Omental fat pad (tissue), 4 donors: ENCODE data around the gene TNFRSF12A. TPM values are rescaled to one million over a fixed set of nuclear protein-coding genes. Genes with fewer than 3 reads are reported as not detected.

Experiments
- ATAC-seq: fragments of 150-250 bp; one replicate; pipeline ENCODE4 v1.9.1; 2016; ENCODE audit warnings: mild to moderate bottlenecking, moderate library complexity; ENCODE audit not compliant: low FRiP score
- DNase-seq: peaks from one replicate; pipeline ENCODE4 v3.0.0-alpha.2; 2019; ENCODE audit warnings: low spot score
- total RNA-seq, 4 donors: library from RNA; depleted of rRNA; stranded (reverse); fragments of >200 nt; gene quantifications; one replicate each; pipeline ENCODE4 v1.1.0, GENCODE V29; 2016
- TF ChIP-seq, protein P1 (sequence below), 3 donors: fragments of 450-650 bp; IDR thresholded peaks; one replicate each; pipeline ENCODE4 v1.5.1; 2016 to 2017; ENCODE audit warnings: antibody characterized with exemption in 3 of 3, mild to moderate bottlenecking in 3 of 3, moderate library complexity in 2 of 3

The TNFRSF12A gene
- total RNA-seq, 4 donors from 2014 or later = 9.0 to 465 (median 94.3) TPM

GRCh38 chr16:2985893-2986355 lies 34.2 kb upstream of the TNFRSF12A start:
- ATAC-seq = no peak
- no peak for DNase-seq
- TF ChIP-seq, protein P1, sequence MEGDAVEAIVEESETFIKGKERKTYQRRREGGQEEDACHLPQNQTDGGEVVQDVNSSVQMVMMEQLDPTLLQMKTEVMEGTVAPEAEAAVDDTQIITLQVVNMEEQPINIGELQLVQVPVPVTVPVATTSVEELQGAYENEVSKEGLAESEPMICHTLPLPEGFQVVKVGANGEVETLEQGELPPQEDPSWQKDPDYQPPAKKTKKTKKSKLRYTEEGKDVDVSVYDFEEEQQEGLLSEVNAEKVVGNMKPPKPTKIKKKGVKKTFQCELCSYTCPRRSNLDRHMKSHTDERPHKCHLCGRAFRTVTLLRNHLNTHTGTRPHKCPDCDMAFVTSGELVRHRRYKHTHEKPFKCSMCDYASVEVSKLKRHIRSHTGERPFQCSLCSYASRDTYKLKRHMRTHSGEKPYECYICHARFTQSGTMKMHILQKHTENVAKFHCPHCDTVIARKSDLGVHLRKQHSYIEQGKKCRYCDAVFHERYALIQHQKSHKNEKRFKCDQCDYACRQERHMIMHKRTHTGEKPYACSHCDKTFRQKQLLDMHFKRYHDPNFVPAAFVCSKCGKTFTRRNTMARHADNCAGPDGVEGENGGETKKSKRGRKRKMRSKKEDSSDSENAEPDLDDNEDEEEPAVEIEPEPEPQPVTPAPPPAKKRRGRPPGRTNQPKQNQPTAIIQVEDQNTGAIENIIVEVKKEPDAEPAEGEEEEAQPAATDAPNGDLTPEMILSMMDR (IDR thresholded peaks at IDR 0.05) = no peak

DNA sequence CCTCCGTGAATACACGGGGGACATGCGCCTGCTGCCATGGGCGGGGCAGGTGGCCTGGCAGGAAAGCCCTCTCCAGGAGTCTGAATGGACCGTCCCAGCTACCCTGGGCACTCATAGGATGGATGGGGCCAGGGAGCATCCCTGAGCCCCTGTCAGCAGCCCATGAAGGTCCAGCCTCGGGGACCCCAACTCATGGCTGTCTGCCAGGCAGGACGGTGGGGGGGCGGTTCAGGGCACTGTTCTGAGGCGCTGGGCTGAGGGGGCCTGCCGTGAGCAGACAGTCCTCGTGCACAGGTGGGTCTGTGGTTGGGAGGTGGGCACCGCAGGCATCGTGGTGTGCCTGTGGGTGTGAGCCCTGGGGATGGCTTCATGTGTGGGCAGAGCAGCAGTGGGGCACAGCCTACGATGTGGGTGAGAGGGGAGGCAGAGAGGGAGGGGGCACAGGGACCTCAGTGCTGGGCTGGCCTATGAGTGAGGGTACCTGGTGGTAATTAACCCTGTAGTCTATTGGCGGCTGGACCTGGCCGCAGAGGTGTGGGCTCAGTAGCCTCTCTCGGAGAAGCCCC lies 33.5 kb upstream of the TNFRSF12A start:
- TF ChIP-seq, protein P1 (IDR thresholded peaks at IDR 0.05) = no peak
- ATAC-seq = no peak
- no peak for DNase-seq

GRCh38 chr16:2987286-2987685 lies 32.9 kb upstream of the TNFRSF12A start:
- TF ChIP-seq, protein P1 (IDR thresholded peaks at IDR 0.05) = no peak
- DNase-seq = no peak
- no peak for ATAC-seq

DNA sequence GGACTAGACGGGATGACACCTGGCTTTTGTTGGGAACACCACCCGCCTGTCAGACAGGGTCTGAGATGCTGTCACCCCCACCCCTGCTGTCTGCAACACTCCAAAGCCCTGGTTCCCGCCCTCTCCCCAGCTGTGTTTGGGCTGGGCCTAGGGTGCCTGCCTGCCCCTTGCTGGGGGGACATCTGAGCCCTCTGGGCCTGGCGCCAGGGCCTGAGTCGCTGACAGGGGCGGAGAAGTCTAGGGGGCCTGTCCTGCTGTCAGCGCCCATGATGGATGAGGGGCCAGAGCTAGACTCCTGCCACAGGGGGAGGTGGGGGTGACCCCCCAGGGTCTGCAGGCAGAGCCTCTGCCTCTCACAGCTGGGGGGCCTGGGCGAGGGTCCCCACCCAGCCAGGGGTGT lies 32.3 kb upstream of the TNFRSF12A start:
- TF ChIP-seq, protein P1 (IDR thresholded peaks at IDR 0.05) = no peak
- ATAC-seq (no peak), DNase-seq (no peak)

DNA sequence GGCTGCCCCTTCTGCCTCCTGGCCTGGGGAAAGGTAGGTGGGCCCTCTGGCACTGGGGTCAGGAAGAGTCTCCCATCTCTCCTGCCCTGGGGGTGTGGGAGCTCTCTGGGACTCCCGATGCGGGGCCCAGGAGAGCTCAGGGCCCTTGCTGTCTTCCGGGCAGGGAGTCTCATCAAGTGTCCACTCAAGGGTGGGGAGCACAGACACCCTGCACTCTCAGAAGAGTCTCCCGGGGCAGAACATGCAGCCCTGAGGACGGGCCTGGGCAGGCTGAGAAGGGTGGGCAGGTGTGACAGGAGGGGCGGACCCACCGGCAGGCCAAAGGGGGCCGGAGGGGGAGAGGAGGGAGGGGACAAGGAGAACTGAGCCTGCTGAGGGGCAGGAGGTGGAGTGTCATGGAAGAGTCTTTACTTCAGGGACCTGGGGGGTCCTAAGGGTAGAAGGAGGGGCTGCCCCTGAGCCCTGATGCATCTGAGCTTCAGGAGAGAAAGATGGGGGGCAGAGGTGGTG lies 31.5 kb upstream of the TNFRSF12A start:
- no peak for ATAC-seq
- TF ChIP-seq, protein P1 (IDR thresholded peaks at IDR 0.05) = no peak
- DNase-seq = no peak

- ATAC-seq = no peak
- DNase-seq = no peak
- TF ChIP-seq, protein P1 (IDR thresholded peaks at IDR 0.05) = no peak
These were observed 29.3 kb upstream of the TNFRSF12A start for GRCh38 chr16:2990891-2991290.

- DNase-seq (no peak), ATAC-seq (no peak)
- TF ChIP-seq, protein P1 (IDR thresholded peaks at IDR 0.05) = no peak
These were observed 28.5 kb upstream of the TNFRSF12A start for GRCh38 chr16:2991566-2992261.
